Esophagus squamous epithelium (tissue), 4 donors: ENCODE data around the gene DOCK10.

Experiments
- POLR2A ChIP-seq, 4 donors: fragments of 450-650 bp; IDR thresholded peaks; one replicate each; pipeline ENCODE4 v1.6.1; 2017; ENCODE audit warnings: antibody characterized with exemption in 4 of 4, mild to moderate bottlenecking in 4 of 4, moderate library complexity in 3 of 4
- TF ChIP-seq, protein P1 (sequence below), 6 experiments: fragments of 450-650 bp in 4 of 6; fragments of 200-600 bp in 2 of 6; sonication (generic) in 2 of 6; IDR thresholded peaks; one replicate each; pipeline ENCODE4 v1.5.1; 2016 to 2019; ENCODE audit warnings: antibody characterized with exemption in 6 of 6, mild to moderate bottlenecking in 4 of 6, moderate library complexity in 4 of 6

GRCh38 chr2:224841910-224842309, 200.4 kb downstream of the DOCK10 start:
- TF ChIP-seq, protein P1, sequence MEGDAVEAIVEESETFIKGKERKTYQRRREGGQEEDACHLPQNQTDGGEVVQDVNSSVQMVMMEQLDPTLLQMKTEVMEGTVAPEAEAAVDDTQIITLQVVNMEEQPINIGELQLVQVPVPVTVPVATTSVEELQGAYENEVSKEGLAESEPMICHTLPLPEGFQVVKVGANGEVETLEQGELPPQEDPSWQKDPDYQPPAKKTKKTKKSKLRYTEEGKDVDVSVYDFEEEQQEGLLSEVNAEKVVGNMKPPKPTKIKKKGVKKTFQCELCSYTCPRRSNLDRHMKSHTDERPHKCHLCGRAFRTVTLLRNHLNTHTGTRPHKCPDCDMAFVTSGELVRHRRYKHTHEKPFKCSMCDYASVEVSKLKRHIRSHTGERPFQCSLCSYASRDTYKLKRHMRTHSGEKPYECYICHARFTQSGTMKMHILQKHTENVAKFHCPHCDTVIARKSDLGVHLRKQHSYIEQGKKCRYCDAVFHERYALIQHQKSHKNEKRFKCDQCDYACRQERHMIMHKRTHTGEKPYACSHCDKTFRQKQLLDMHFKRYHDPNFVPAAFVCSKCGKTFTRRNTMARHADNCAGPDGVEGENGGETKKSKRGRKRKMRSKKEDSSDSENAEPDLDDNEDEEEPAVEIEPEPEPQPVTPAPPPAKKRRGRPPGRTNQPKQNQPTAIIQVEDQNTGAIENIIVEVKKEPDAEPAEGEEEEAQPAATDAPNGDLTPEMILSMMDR (IDR thresholded peaks at IDR 0.05): no peak
- no peak for TF ChIP-seq POLR2A (IDR thresholded peaks at IDR 0.05)
